Gastroesophageal sphincter (tissue), 3 donors: ENCODE measurements around the gene WDR27.

Experiments
- EP300 ChIP-seq: sonication (generic); formaldehyde crosslinking; IDR thresholded peaks from one replicate; pipeline ENCODE4 v1.6.1; 2017; ENCODE audit warnings: antibody characterized with exemption, mild to moderate bottlenecking
- POLR2A ChIP-seq, 2 donors: fragments of 450-650 bp; IDR thresholded peaks; one replicate each; pipeline ENCODE4 v1.6.1; 2017; ENCODE audit warnings: antibody characterized with exemption in 2 of 2, mild to moderate bottlenecking in 2 of 2, moderate library complexity in 1 of 2
- POLR2AphosphoS5 ChIP-seq: sonication (generic); formaldehyde crosslinking; IDR thresholded peaks from one replicate; pipeline ENCODE4 v1.6.1; 2017; ENCODE audit warnings: antibody characterized with exemption
- TF ChIP-seq, protein P1 (sequence below), 4 experiments: fragments of 200-600 bp in 2 of 4; fragments of 450-650 bp in 2 of 4; sonication (generic) in 1 of 4; IDR thresholded peaks; one replicate each; pipeline ENCODE4 v1.5.1; 2017 to 2019; ENCODE audit warnings: antibody characterized with exemption in 4 of 4, mild to moderate bottlenecking in 2 of 4, moderate library complexity in 2 of 4

DNA sequence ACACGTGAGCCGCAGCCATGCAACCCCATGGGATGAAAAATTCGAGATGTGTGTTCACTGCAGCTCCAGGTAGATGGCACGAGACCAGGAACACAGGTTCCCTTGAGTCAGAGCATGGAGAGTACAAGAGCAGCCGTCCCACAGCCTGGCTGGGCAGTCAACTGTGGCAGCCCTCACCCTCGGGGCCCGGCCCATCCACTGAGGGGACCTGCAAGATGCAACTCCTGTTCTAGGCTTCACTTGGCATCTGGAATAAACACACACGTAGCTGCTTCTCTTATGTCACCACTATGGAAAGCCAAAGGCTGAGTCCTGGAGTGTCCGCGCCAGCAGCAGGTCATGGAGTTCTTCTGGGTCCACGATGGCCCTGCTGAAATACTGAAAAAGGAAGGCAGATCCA is 77.0 kb downstream of the WDR27 start:
- TF ChIP-seq EP300 (no peak), POLR2AphosphoS5 (no peak), POLR2A (IDR thresholded peaks at IDR 0.05) (no peak)
- TF ChIP-seq, protein P1, sequence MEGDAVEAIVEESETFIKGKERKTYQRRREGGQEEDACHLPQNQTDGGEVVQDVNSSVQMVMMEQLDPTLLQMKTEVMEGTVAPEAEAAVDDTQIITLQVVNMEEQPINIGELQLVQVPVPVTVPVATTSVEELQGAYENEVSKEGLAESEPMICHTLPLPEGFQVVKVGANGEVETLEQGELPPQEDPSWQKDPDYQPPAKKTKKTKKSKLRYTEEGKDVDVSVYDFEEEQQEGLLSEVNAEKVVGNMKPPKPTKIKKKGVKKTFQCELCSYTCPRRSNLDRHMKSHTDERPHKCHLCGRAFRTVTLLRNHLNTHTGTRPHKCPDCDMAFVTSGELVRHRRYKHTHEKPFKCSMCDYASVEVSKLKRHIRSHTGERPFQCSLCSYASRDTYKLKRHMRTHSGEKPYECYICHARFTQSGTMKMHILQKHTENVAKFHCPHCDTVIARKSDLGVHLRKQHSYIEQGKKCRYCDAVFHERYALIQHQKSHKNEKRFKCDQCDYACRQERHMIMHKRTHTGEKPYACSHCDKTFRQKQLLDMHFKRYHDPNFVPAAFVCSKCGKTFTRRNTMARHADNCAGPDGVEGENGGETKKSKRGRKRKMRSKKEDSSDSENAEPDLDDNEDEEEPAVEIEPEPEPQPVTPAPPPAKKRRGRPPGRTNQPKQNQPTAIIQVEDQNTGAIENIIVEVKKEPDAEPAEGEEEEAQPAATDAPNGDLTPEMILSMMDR (IDR thresholded peaks at IDR 0.05), result no peak
